IMR-90 (cell line): ENCODE measurements around the gene TRIM44. TPM values are rescaled to one million over a fixed set of nuclear protein-coding genes. Genes with fewer than 3 reads are reported as not detected.

Source experiments
- ATAC-seq: fragments of 200-7000 bp; cut with Tn5 transposase; 2 replicates; pipeline ENCODE4 v1.9.1; 2020; ENCODE audit warnings: low read depth, mild to moderate bottlenecking, moderate library complexity
- BruUV-seq: library from RNA; stranded (reverse); fragments of 400-500 nt; replicated peaks from 2 replicates; lab custom pipeline; 2021; lab: Mats Ljungman, UMichigan
- CTCF ChIA-PET: fragments of 300-600 bp; formaldehyde crosslinking; extraction: SDS; loops from one replicate; lab custom pipeline; 2021; ENCODE audit warnings: antibody characterized with exemption; lab: Yijun Ruan, JAX
- POLR2A ChIA-PET: fragments of 300-600 bp; sonication (Branson Sonifier 250); formaldehyde crosslinking; loops from one replicate; lab custom pipeline; 2022; ENCODE audit warnings: antibody characterized with exemption; ENCODE audit not compliant: unreplicated experiment; lab: Charles Lee
- DNase-seq: peaks from one replicate; pipeline ENCODE4 v3.0.0; 2013
- H2AFZ ChIP-seq: replicated peaks from 2 replicates; pipeline ENCODE3; 2013; ENCODE audit warnings: low read length, mild to moderate bottlenecking; ENCODE audit not compliant: poor library complexity
- H2AK5ac ChIP-seq: 2 replicates; pipeline ENCODE4 v1.6.1; 2013; ENCODE audit warnings: low read depth, low read length, inconsistent platforms
- H2AK9ac ChIP-seq: replicated peaks from 2 replicates; pipeline ENCODE3; 2013; ENCODE audit warnings: mild to moderate bottlenecking, low read depth, low read length, moderate library complexity; ENCODE audit not compliant: poor library complexity
- H2BK120ac ChIP-seq: 2 replicates; pipeline ENCODE4 v1.6.1; 2013; ENCODE audit warnings: low read depth, low read length, inconsistent platforms
- H2BK15ac ChIP-seq: 3 replicates; pipeline ENCODE4 v1.6.1; 2013; ENCODE audit warnings: low read depth, low read length, inconsistent platforms
- H2BK20ac ChIP-seq: 2 replicates; pipeline ENCODE4 v1.6.1; 2013; ENCODE audit warnings: low read depth, mild to moderate bottlenecking, inconsistent platforms, low read length, moderate library complexity
- H2BK5ac ChIP-seq: 2 replicates; pipeline ENCODE4 v1.6.1; 2013; ENCODE audit warnings: mild to moderate bottlenecking, low read depth, low read length, inconsistent platforms; ENCODE audit not compliant: poor library complexity, severe bottlenecking
- H3K14ac ChIP-seq: replicated peaks from 2 replicates; pipeline ENCODE4 v1.6.1; 2013; ENCODE audit warnings: low read depth, low read length, inconsistent platforms
- H3K18ac ChIP-seq: 2 replicates; pipeline ENCODE4 v1.6.1; 2013; ENCODE audit warnings: low read depth, low read length, control low read depth
- H3K23ac ChIP-seq: 2 replicates; pipeline ENCODE4 v1.6.1; 2013; ENCODE audit warnings: low read depth, low read length, inconsistent platforms
- H3K27ac ChIP-seq: 2 replicates; pipeline ENCODE4 v1.5.1; 2013; ENCODE audit warnings: mild to moderate bottlenecking, control low read depth, low read length; ENCODE audit not compliant: insufficient read depth
- H3K27me3 ChIP-seq: 2 replicates; pipeline ENCODE4 v1.6.1; 2013; ENCODE audit warnings: low read length; ENCODE audit not compliant: control insufficient read depth, insufficient read depth
- H3K36me3 ChIP-seq: 2 replicates; pipeline ENCODE4 v1.6.1; 2013; ENCODE audit warnings: low read length, mixed read lengths; ENCODE audit not compliant: control insufficient read depth, insufficient read depth
- H3K4ac ChIP-seq: 2 replicates; pipeline ENCODE4 v1.6.1; 2013; ENCODE audit warnings: low read depth, low read length, inconsistent platforms
- H3K4me1 ChIP-seq: 2 replicates; pipeline ENCODE4 v1.6.1; 2013; ENCODE audit warnings: low read length, mixed read lengths; ENCODE audit not compliant: control insufficient read depth, insufficient read depth
- H3K4me2 ChIP-seq: 2 replicates; pipeline ENCODE4 v1.6.1; 2013; ENCODE audit warnings: low read depth, mild to moderate bottlenecking, control low read depth, low read length, moderate library complexity
- H3K4me3 ChIP-seq: 2 replicates; pipeline ENCODE4 v1.5.1; 2013; ENCODE audit warnings: low read depth, mild to moderate bottlenecking, control low read depth, low read length, moderate library complexity; ENCODE audit not compliant: insufficient read depth
- H3K56ac ChIP-seq: 2 replicates; pipeline ENCODE4 v1.6.1; 2013; ENCODE audit warnings: low read length, inconsistent platforms; ENCODE audit not compliant: insufficient read depth; ENCODE audit errors: extremely low read depth
- H3K79me1 ChIP-seq, 2 experiments: 2 replicates each; pipeline ENCODE4 v1.6.1; 2013; ENCODE audit warnings: low read length in 2 of 2, inconsistent platforms in 1 of 2, low read depth in 1 of 2
- H3K9ac ChIP-seq: 2 replicates; pipeline ENCODE4 v1.6.1; 2013; ENCODE audit warnings: low read depth, low read length, control low read depth
- H3K9me1 ChIP-seq: 2 replicates; pipeline ENCODE4 v1.6.1; 2013; ENCODE audit warnings: low read length, inconsistent platforms; ENCODE audit not compliant: insufficient read depth
- H3K9me3 ChIP-seq: 2 replicates; pipeline ENCODE4 v1.6.1; 2013; ENCODE audit warnings: low read length; ENCODE audit not compliant: control insufficient read depth, insufficient read depth
- H4K20me1 ChIP-seq: 2 replicates; pipeline ENCODE4 v1.6.1; 2013; ENCODE audit warnings: low read length, inconsistent platforms; ENCODE audit not compliant: insufficient read depth
- H4K5ac ChIP-seq: 2 replicates; pipeline ENCODE4 v1.6.1; 2013; ENCODE audit warnings: mild to moderate bottlenecking, low read depth, low read length, control low read depth
- H4K8ac ChIP-seq, 2 experiments: 2 replicates each; pipeline ENCODE4 v1.6.1; 2013; ENCODE audit warnings: low read depth in 2 of 2, low read length in 2 of 2, control low read depth in 1 of 2, inconsistent platforms in 1 of 2
- H4K91ac ChIP-seq: 2 replicates; pipeline ENCODE4 v1.6.1; 2013; ENCODE audit warnings: low read depth, low read length, inconsistent platforms; ENCODE audit not compliant: insufficient read depth
- POLR2A ChIP-seq: IDR thresholded peaks from 2 replicates; pipeline ENCODE4 v1.6.1; 2012; ENCODE audit warnings: mild to moderate bottlenecking, low read depth, low read length
- WGBS, 2 experiments: methylation state at CpG; one replicate each; pipeline versions ENCODE4 v1.1.5 to v1.1.7; 2013; ENCODE audit warnings: missing lambda C conversion rate in 2 of 2; ENCODE audit not compliant: insufficient read length in 1 of 2; ENCODE audit errors: extremely low coverage in 2 of 2; 5-methylcytosine and 5-hydroxymethylcytosine counted together
- dilution Hi-C: fragments of 300-500 bp; cut with HindIII; formaldehyde crosslinking; loops from one replicate; pipeline ENCODE4 v1.14.3; 2018; ENCODE audit warnings: low sequenced_read_pairs; ENCODE audit not compliant: unreplicated experiment
- in situ Hi-C: fragments of 300-500 bp; cut with MboI; formaldehyde crosslinking; loops from 3 replicates; pipeline ENCODE4 v1.14.3; 2019; ENCODE audit warnings: low sequenced_read_pairs, inconsistent platforms, mixed read lengths
- intact Hi-C: fragments of 100-400 bp; cut with micrococcal nuclease; formaldehyde crosslinking; loops from 2 replicates; pipeline ENCODE4 v1.10.0; 2022
- polyA plus RNA-seq, 3 experiments: library from polyadenylated mRNA; depleted of rRNA; stranded (reverse); fragments of >200 nt; gene quantifications; 2 replicates each; pipeline ENCODE4 v1.2.3, GENCODE V29; 2012; ENCODE audit warnings: low replicate concordance in 1 of 3
- total RNA-seq: library from RNA; depleted of rRNA; stranded (reverse); fragments of >200 nt; gene quantifications from 2 replicates; pipeline ENCODE4 v1.2.3, GENCODE V29; 2012

TRIM44 gene
- total and polyA plus RNA-seq, 2 of the 4 experiments (the other 2 are of a cell fraction) = 50.7 to 104 TPM

- no peak overlapping the region for H2BK20ac ChIP-seq
- H2BK120ac ChIP-seq = no peak overlapping the region
- H3K4me2 ChIP-seq = no peak overlapping the region
- TF ChIP-seq POLR2A = no peak
- peaks cover 52 to 79% of the 10 kb centered on the region in 2 experiments for H3K79me1 ChIP-seq
- H3K9me3 ChIP-seq = no peaks in the 10 kb centered on the region
- H3K27ac ChIP-seq = no peak overlapping the region
- ATAC-seq (no peak), DNase-seq (no peak)
- H4K91ac ChIP-seq = no peak overlapping the region
- peaks cover 14% of the 10 kb centered on the region for H3K4me1 ChIP-seq
- no peaks in the 10 kb centered on the region for H3K27me3 ChIP-seq
- no peaks in the 10 kb centered on the region for H3K36me3 ChIP-seq
- no peak overlapping the region for H2AFZ ChIP-seq
- intact Hi-C loops = no loop called here
- no peak overlapping the region for H3K9ac ChIP-seq
- H2AK5ac ChIP-seq = no peak overlapping the region
- no peak overlapping the region for H3K18ac ChIP-seq
- no peak overlapping the region for H2AK9ac ChIP-seq
- H3K4ac ChIP-seq = no peak overlapping the region
- no TSS peak for BruUV-seq
- no peak overlapping the region for H3K56ac ChIP-seq
- ChIA-PET CTCF (no interaction called here), POLR2A (no interaction called here)
- no peak overlapping the region for H3K14ac ChIP-seq
- no peak overlapping the region for H2BK15ac ChIP-seq
- dilution Hi-C loops = no loop called here
- peaks cover 28% of the 10 kb centered on the region for H4K20me1 ChIP-seq
- H4K8ac ChIP-seq = no peak overlapping the region
- H3K23ac ChIP-seq = no peak overlapping the region
- peaks cover 23% of the 10 kb centered on the region for H3K9me1 ChIP-seq
- no peak overlapping the region for H3K4me3 ChIP-seq
- WGBS, 2 experiments = 80% methylated on average over 1 of the region's 2 CpGs; no CpG with 5 or more reads in 1 of the 2 experiments
- no peak overlapping the region for H4K5ac ChIP-seq
- H2BK5ac ChIP-seq = no peak overlapping the region
- in situ Hi-C loops = no loop called here
Measured at GRCh38 chr11:35792846-35793192, 130.2 kb downstream of the TRIM44 start.
